GM12873 (cell line): Measurements from ENCODE around the gene GADL1.

Experiments
- TF ChIP-seq, protein P1 (sequence below): IDR thresholded peaks from 2 replicates; pipeline ENCODE4 v1.5.1; 2012; ENCODE audit warnings: low read depth, mild to moderate bottlenecking, moderate library complexity, low read length, control low read depth; ENCODE audit not compliant: insufficient read depth; ENCODE audit errors: missing control alignments

GADL1 gene

DNA sequence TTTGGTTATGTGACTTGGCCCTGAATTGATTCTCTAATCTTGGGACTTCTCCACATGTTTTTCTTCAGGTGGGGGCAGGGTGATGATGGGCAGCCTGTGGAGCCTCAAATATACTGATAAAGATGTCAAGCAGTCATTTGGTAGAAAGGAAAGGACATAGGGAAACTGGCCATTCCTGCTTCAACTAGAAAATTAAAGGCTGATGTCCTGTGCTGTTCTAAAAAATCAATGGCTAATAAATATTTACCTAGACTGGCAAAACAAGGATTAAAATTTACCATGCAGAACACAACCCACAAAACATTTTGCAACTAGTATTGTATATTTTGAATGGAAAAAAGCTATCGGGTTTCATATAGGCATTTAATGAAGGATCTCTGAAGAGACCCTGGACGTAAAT lies 133.7 kb downstream of the GADL1 start:
- TF ChIP-seq, protein P1, sequence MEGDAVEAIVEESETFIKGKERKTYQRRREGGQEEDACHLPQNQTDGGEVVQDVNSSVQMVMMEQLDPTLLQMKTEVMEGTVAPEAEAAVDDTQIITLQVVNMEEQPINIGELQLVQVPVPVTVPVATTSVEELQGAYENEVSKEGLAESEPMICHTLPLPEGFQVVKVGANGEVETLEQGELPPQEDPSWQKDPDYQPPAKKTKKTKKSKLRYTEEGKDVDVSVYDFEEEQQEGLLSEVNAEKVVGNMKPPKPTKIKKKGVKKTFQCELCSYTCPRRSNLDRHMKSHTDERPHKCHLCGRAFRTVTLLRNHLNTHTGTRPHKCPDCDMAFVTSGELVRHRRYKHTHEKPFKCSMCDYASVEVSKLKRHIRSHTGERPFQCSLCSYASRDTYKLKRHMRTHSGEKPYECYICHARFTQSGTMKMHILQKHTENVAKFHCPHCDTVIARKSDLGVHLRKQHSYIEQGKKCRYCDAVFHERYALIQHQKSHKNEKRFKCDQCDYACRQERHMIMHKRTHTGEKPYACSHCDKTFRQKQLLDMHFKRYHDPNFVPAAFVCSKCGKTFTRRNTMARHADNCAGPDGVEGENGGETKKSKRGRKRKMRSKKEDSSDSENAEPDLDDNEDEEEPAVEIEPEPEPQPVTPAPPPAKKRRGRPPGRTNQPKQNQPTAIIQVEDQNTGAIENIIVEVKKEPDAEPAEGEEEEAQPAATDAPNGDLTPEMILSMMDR: no peak

DNA sequence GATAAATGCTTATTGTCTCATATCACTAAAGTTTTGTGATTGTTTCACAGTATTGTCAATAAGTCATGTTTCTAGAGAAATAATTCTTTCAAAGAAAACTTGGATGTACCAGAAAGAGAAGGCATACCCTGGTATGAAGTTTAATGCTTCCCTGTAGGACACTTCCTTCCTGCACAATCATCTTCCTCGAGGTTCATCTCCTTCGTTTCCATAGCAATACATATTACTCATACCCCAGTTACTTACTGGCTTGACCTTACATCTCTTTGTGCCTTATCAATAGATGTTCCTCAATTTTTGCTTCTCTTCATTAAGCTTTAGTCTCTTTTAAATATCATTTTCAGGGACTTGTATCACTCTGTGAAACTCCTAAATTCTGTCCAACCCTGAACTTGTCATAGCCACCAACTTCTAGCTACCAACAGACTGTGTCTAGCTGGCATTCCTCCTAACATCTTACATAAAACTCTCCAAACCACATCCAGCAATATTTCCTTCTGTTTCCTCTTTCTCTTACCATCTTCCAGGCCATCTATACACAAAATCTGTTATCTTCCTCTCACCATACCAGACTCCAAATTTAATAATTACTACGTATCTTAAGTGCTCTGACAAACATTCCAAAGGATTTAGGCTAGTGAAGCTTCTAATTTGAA lies 134.3 kb downstream of the GADL1 start:
- TF ChIP-seq, protein P1: no peak

DNA sequence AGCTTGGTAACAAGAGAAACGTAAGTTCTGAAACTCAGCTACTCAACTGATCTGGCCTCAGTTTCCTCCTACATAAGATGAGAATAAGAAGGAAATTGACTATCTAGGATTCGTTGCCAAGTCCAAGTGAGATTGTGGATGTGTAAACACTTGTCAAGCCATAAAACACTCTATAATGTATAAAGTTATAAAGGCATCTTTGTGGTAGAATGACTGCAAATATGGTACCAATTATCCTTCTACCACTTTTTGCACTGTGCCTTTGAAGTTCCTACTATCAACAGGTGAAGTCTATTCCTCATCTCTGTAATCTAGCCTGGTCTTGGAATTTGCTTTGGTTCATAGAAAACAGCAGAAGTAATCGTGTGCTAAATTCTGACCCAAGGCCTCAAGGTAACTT lies 138.2 kb downstream of the GADL1 start:
- TF ChIP-seq, protein P1: no peak

GRCh38 chr3:30754426-30754825 lies 140.0 kb downstream of the GADL1 start:
- TF ChIP-seq, protein P1: no peak

GRCh38 chr3:30753766-30754165 lies 140.7 kb downstream of the GADL1 start:
- TF ChIP-seq, protein P1: no peak

DNA sequence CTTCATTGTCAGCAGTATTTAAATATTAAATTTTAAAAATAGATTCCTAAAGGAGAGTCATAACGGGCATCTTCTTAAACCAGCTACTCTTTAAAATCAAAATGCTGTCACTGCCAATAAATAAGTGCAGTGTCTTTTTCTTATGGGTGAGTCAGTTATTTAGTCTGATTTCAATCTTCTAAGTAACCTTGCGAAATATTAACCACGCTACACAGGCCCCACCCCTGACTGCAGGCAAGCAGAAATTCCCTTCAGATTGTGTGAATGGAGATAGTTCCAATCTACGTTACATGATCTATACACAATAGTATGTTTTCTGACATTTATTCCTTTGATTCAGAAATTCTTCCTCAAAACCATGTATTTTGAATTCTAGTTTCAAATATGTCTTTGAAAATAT lies 141.5 kb downstream of the GADL1 start:
- TF ChIP-seq, protein P1: no peak

- TF ChIP-seq, protein P1: no peak
Measured at GRCh38 chr3:30752491-30752890, 142.0 kb downstream of the GADL1 start.
